ENCODE data around the gene ZYG11B.
"Not testable (repeated sequence)": the region's sequence is repeated elsewhere in the genome, so short reads cannot be mapped to it uniquely, and the experiment has no call there.

ZYG11B gene
- 19.5 to 58.0 (median 54.2) reads per million in 4 experiments for total RNA-seq

DNA sequence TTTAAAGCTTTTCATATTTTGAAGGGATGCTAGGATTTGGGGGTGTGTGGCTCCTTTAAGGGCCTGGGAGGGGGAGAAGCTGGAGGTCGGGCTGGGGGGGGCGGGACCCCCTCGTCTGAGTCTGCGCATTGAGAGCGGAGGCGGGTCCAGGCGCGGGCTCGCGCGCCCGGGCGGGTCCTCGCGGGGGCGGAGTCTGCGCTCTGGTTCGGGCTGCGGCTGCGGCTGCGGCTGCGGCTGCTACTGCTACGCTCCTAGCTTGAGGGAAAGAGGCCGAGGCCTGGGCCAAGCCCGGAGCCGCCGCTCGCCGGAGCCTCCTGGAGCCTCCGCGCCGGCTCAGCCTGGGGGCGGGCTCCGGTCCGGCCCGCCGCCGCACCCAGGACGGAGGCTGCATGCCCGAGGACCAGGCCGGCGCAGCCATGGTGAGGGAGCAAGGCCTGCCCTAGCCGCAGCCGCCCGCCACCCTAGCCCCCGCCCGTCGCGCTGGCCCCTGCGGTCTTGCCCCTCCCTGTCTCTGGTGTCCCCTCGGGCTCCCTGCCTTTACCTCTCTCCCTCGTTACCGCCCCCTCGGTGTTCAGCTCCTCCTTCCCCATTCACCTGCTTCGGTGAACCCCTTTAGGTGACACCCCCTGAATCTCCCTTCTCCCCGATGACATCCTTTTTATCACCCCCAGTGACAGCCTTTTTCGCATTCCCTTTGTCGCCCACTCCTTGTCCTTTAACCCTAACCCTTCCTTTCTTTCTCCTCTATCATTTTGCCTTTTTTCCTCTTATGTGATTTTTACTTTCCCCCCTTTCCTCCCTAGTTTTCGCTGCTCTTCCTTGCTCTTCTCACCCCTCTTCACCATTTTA, at the start of gene ZYG11B:
ZYG11B (plus strand) TSS at position 189 of the 849 bp plus-strand sequence; CDS start at position 390, 201 bp downstream.
- peak; percentile 89 for DNase-seq

DNA sequence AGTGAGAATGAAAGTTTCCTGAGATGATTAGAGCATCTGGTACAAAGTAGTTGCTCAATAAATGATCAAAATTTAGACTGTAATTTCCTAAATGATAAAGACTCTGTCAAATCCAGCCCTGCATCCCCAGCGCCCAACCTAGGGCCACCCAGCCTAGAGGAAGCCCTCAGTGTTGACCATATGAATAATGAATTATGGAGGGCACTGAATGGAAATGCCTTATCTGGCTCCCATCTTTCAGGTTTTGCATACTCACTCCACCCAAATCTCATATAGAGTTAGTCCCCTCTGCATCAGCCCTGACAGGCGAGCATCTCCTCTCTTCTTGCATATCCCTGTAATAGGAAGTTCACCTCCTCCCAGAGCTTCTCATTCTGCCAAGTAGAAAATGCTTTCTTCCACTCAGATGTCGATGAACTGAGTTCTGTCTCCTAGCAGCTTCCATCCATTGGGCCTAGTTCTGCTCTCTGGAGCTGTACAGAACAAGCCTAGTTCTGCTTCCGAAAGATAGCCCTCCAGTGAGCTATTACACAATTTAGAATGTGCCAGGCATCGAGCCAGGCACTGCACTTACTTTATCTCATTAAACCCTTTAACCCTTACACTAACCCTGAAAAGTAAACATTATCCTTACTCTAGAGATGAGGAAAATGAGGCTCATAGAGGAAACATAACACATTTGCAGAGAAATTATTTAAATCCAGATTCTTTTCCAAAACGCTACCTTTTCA, 49.0 kb upstream of the ZYG11B start:
- no peak for DNase-seq

DNA sequence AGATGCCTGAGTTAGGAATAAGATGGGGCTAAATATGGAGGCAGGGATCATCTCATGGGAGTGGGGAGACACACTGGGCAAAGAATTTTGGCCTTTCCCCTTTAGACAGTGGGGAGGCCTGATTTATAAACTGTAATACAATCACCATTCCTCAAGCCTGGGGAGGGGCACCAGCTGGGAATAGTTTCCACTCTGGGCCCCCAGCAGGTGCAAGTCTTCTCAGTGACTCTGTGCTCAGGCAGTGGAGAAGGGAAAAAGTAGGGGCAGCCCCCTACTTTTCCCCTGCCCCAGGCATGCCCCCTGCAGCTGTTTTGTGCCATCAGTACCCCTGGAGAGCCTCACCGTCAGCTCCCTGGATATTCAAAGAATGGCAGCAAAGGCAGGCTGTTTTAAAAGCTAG, 47.2 kb upstream of the ZYG11B start:
- no peak for DNase-seq

DNA sequence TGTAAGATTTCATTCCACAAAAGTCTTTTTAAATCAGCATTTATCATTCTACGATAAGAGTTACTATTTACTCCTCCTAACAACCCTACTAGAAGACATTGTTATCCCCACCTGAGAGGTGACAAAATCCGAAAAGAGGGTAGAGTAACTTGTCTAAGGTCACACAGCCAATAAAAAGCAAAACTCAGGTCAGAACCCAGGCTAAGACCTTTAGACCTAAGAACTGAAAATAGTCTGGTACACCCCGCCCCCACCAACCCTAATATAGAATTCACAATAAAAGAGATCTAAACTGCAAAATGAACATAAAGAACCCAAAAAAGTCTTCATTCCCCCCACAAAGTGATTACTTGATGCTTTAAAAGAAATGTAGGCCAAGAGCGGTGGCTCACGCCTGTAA, 46.8 kb upstream of the ZYG11B start:
- DNase-seq, result no peak

DNA sequence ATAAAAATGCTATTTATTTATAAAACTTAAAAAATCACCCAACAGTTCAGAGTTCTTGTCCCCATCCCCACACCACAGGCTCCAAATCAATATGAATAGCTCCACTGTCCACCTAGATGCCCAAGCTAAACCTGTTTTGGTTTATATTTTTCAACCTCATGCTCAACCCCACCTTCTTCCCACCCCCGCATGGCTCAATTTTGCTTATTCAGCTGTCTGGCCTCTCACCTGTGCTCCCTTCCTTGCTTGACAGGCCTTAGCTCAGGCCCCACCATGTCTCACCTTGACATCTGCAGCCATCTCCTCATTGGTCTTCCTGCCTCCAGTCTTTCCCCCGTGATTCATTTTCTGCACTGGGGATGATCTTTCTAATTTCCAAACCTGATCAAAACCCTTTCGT, 45.9 kb upstream of the ZYG11B start:
- DNase-seq, result no peak

DNA sequence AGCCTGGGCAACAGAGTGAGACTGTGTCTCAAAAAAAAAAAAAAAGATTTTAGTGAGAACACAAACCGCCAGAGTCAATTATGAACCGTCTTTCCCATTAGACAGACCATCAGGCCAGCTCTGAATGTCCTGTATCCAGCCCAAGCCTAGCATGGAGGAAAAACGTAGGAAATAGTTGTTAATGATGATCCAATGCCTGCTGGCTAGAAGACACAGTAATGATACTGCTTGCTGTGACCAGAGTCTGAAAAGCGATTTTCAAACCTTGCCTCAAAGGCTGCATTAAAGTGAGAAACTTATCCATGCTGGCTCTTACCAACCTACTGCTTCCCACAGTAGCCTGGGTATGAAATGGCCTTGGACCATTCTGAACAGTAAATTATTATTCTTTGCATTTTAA, 45.1 kb upstream of the ZYG11B start:
- DNase-seq, result no peak

DNA sequence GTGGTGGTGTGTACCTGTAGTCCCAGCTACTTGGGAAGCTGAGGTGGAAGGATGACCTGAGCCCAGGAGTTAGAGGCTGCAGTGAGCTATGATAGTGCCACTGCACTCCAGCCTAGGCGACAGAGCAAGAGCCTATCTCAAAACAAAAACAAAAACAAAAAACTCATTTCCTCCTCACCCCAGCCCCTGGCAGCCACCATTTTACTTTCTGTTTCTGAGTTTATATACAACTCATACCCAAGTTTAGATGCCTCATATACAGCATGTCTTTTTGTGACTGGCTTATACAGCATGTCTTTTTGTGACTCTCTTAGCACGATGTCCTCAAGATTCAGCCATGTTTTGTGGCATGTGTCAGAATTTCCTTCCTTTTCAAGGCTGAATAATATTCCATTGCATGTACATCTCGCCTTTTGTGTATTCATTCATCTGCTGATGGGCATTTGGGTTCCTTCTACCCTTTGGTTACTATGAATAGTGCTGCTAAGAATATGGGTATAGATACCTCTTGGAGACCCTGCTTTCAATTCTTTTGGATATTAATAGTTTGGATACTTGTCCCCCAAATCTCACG, 42.8 kb upstream of the ZYG11B start:
- DNase-seq, result no peak

DNA sequence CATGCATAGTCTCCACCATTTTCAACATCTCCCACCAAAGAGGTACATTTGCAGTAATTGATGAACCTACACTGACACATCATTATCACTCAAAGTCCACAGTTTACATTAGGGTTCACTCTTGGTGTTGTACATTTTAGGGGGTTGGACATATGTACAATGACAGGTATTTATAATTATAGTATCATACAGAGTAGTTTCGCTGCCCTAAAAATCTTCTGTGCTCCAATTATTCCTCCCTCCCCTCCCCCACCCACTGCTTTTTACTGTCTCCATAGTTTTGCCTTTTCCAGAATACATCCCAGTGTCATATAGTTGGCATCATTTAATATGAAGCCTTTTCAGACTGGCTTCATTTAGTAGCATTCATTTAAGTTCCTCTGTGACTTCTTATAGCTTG, 41.7 kb upstream of the ZYG11B start:
- no peak for DNase-seq

DNA sequence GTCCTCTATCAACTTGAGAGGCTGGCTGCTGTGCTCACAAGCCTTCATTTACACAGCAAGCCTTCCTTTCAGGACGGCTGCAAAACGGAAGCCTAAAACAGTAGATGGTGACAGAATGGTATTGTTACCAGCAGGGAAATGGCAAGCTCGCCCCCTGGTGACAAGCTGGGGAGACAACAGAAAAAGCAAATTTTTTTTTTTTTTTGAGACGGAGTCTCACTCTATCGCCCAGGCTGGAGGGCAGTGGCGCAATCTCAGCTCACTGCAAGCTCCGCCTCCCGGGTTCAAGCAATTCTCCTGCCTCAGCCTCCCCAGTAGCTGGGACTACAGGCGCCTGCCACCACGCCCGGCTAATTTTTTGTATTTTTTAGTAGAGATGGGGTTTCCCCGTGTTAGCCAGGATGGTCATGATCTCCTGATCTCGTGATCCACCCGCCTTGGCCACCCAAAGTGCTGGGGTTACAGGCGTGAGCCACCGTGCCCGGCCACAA, 39.9 kb upstream of the ZYG11B start:
- DNase-seq, result peak; percentile 64

DNA sequence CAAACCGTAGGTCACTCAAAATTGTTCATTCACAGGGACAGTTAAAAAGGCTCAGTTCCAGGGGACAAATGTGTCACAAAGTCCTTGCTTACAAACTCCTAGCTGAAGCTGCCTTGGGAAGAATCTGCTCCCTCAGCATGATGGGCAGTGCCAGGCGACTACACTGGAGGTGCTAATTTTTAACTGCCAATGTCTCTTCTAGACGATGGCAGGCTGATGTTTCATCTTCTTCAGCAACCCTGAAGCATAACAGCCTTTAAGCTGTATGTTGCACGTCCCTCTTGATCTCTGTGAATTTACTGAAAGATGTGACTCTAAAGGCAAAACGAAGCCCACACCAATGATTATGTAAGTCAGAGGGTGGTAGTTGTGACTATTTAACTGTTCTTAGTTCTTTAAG, 39.4 kb upstream of the ZYG11B start:
- DNase-seq, result no peak

DNA sequence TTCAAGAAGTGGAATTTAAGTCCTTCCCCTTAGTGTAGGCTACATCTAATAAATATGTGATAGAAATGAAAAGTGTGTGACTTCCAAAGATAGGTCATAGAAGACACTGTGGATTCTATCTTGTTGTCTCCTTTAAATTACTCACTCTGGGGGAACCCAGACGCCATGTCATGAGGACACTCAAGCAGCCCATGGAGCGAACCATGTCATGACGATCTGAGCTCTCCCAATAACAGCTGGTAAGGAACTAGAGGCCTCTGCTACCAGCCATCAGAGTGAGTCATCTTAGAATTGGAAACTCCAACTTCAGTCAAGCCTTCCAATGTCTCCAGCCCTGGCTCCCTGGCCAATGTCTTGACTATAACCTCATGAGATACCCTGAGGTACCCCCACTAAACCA, 34.4 kb upstream of the ZYG11B start:
- DNase-seq, result no peak

DNA sequence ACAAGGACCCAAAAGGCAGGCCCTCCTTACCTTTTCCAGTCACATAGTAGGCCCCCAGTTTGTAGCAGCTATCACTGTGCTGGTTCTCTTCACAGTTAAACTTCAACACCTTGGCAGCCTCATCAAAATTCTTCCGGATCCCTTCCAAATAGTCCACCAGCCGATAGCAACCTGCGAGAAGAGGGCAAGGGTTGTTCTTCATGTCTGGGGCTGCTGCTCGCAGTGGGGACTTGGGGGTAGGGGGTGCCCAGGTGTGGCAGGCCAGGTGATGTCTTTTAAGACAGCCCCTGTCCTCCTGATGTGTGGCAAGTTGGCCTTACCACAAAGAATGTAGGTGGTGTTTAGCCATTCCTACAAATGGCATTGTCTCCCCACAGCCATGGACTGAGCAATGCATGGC, 33.6 kb upstream of the ZYG11B start:
- no peak for DNase-seq

DNA sequence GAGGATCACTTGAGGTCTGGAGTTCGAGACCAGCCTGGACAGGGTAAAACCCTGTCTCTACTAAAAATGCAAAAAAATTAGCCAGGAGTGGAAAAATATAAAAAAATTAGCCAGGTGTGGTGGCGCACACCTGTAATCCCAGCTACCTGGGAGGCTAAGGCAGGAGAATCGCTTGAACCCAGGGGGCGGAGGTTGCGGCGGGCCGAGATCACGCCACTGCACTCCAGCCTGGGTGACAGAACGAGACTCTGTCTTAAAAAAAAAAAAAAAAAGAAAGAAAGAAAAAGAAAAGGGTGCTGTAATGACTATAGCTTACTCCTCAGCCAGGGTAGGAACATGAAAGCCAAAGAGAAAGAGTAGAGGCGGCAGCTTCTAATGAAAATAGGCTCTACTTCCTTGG, 32.9 kb upstream of the ZYG11B start:
- DNase-seq, result not testable (repeated sequence)

DNA sequence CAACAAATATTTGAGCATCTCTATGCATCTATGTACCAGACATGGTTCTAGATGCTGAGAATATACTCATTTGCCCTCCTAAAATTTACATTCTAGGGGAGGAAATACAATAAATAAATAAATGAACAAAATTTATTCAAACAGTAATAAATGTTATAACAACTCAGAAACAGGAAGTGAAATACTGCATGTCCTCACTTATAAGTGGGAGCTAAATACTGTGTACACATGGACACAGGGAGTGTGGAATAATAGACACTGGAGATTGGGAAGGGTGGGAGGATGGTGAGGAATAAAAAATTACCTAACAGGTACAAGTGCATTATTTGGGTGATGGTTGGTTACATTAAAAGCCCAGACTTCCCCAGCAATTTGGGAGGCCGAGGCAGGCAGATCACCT, 32.4 kb upstream of the ZYG11B start:
- no peak for DNase-seq

DNA sequence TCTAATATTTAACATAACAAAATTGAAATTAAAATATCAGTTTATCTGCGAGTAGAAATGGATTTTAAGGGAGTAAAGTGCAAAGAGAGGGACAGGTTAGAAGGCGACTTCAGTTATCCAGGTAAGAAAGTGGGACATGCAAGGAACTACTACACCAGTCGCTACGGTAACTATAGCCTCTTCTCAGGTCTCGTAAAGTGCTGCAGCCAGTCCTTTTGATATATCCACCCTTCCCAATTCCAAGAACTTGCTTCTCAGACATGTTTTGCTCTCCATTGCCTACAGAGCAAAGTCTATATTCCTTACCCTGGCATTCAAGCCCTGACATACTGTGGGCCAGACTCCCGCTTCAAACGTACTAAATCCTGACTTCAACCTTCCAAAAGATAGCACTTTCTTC, 30.6 kb upstream of the ZYG11B start:
- no peak for DNase-seq

DNA sequence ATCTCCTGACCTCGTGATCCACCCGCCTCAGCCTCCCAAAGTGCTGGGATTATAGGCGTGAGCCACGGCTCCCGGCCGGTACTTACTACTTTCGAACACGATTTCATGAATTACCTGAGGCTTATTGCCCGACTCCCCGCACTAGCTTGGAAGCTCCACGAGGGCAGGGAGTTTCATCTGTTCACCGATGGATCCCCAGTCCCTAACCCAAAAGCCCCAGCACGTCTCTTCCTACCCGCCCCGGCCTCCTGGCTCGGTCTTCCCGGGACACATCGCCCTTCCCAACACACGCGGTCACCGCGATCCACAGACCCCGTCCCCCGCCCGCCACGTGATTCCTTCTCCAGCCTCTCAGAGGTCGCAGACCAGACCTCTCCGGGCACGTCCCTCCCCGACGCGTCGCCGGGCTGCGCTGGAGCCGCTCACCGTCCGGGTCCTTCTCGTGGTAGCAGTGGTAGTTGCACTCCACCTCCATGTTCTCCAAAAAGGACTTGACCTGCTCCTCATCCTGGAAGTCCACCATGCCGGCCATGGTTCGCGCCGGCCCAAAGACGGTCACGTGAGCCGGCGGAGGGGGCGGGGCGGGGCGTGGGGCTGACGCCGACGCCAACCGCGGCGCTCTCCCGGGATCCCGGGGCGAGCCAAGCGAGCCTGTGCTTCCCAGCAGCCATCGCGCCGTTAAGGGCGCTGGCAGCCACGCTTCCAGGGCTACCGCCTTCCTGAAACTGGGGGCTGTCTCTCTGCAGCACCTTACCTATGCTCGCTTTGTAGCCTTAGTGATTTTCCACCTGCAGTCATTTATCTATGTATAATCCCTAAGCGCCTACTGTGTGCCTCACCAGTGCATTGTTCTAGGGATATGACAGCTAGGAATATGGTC, 28.2 kb upstream of the ZYG11B start, which contains the start of gene COA7:
COA7 (minus strand) TSS at position 553 of the 880 bp plus-strand sequence; CDS start at position 532, 21 bp downstream.
- DNase-seq, result peak; percentile 54

DNA sequence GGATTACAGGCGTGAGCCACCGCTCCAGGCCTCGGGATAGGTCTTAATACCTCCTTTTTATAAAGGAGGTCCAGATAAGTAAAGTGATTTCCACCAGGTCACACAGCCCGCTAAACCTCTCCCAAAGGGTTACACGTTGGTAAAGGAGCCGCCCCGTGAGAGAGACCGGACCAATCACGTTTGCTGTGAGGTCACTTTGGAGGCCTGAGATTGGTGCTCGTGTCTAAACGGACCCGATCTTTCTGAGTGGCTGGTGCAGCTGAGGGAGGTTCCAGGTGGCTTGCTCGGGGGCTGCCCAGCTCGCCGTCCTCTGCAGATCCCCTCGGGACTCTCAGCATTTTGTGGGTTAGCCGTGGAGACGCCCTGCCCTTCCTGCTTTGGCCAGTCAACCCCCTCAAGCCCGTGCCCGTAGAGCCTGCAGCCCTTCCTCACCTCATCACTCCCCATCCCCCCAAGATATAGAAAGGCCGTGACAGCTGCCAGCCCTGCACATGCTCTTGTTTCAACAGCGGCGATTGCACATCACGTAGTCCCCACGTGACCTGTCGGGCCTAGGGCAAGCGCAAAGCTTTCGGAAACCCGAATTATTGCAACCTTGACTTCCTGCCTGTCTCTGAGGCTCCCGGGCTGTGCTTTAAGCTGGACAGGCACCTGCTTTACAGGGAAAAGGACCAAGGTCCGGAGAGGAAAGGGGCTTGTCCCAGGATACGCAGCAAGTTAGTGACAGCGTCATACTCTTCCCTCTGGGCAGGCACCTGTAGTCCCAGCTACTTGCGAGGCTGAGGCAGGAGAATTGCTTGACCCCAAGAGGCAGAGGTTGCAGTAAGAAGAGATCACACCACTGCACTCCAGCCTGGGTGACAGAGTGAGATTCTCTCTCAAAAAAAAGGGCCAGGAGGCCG, 23.1 kb upstream of the ZYG11B start:
- DNase-seq, result peak; percentile 75

DNA sequence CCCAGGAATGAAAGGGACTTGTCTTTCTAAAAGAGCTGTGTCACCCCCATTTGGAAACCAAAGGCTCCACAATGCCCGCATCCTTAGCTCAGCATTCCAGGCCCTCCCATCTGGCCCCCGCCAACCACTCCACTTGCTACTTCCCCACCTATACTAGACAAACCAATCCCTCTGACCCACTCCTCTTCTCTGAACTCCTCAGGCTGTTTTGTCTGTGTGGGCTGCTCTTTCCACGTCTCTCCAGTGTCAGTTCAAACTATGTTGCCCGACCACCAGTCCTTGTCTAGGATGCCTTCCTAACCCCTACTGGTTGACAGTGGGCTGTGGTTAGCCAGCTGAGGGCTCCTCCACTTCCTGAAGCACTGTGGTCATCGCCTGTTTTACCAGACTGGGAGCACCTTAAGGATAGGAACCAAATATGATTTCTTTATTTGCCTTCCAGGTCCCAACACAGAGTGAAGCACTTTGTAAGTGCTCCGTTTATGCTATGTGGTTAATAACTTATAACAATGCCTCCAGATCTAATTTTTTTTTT, 20.1 kb upstream of the ZYG11B start:
- no peak for DNase-seq

DNA sequence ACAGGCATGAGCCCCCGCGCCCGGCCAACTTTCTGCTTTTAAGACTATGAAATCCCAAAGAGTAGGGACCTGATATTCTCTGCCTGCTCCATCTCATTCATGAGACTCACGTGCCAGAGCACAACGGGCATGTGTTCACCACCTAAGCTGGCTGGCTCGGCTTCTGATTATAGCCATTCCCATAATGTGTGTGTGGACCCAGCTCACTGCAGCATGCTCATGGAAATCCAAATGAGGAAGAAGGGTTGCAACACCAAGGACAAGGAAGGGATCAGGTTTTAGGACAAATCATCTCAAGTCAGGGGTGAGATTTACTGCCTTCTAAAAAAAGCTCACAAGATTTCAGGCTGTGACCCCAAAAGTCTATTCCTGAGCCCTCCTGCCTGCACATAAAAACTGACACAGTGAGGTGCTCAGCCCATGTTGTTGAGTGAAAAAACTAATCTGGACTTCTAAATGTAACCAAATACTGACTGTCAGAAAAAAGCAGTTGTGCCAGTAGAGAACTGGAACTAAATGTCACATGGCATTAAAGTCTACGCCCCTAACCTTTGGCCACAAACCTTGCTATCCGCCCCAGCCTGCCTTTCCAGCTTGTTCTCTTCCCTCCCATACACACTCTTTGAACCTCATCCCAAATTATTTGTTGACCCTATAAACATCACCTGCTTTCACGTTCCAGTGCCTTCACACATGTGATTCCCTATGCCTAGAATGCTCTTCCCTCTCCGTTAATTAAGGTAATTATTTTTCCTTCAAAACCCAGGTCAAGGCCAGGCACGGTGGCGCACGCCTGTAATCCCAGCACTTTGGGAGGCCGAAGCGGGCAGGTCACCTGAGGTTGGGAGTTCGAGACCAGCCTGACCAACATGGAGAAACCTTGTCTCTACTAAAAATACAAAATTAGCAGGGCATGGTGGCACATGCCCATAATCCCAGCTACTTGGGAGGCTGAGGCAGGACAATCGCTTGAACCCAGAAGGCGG, 19.0 kb upstream of the ZYG11B start:
- DNase-seq, result no peak
